Kidney epithelial cell (primary cell): ENCODE data around the gene FMNL2. TPM values are rescaled to one million over a fixed set of nuclear protein-coding genes. Genes with fewer than 3 reads are reported as not detected.

Source experiments
- DNase-seq: peaks from one replicate; pipeline ENCODE4 v3.0.0-alpha.2; 2010; ENCODE audit warnings: low read depth
- H3K27me3 ChIP-seq: 2 replicates; pipeline ENCODE4 v1.6.0; 2011; ENCODE audit warnings: low read length; ENCODE audit not compliant: control insufficient read depth, insufficient read depth
- H3K36me3 ChIP-seq: 2 replicates; pipeline ENCODE4 v1.5.1; 2011; ENCODE audit warnings: low read length; ENCODE audit not compliant: control insufficient read depth, insufficient read depth
- H3K4me3 ChIP-seq: 2 replicates; pipeline ENCODE4 v1.5.1; 2011; ENCODE audit warnings: low read depth, mild to moderate bottlenecking, control low read depth, low read length
- CTCF ChIP-seq: IDR thresholded peaks from 2 replicates; pipeline ENCODE4 v1.5.1; 2011; ENCODE audit warnings: mild to moderate bottlenecking, moderate library complexity, low read length, control low read depth, inconsistent platforms; ENCODE audit not compliant: insufficient read depth, poor library complexity, severe bottlenecking
- total RNA-seq: library from RNA; depleted of rRNA; stranded (reverse); fragments of >200 nt; gene quantifications from 2 replicates; pipeline ENCODE4 v1.2.3, GENCODE V29; 2015

The FMNL2 gene
- total RNA-seq, 1 donor from 2014 or later: 68.0 TPM

- no peaks in the 10 kb centered on the region for H3K27me3 ChIP-seq
- DNase-seq: no peak
- no peak overlapping the region for H3K4me3 ChIP-seq
- no peak for TF ChIP-seq CTCF
- no peaks in the 10 kb centered on the region for H3K36me3 ChIP-seq
Measured at GRCh38 chr2:152499331-152499816, 164.4 kb downstream of the FMNL2 start.

DNA sequence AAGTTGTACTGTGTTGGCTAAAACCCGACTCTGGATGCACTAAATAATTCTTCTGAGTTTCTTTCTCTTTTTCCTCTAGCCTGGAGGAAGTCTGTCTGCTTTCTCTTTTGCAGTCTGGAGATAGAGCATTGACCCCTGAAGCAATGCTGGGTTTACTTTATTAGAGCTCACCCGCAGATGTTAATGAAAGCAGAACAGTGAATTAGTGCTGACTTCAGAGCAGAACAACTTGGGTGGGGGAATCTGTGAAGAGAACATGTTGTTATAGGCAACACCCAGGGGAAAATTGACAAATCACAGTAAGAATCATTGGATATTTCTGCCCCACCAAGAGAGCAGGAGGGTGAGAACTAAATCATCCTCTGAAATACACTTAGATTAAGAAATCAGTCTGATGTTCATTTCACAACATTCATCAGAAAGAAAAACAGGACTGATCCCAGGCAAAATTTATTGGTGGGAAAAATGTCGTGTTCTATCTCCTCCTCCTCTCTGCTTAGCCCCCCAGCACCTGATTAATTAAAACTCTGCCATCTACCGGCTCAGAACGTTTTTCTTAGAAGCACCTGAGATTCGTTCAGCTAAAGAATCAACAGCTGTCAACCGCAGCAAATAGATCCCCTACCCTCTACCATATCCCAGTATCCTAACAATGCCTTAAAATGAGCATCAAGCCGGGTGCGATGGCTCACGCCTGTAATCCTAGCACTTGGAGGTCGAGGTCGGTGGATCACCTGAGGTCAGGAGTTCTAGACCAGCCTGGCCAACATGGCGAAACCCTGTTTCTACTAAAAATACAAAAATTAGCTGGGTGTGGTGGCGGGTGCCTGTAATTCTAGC is 165.1 kb downstream of the FMNL2 start:
- peak; percentile 63 for DNase-seq
- TF ChIP-seq CTCF: peak; percentile 23
- no peaks in the 10 kb centered on the region for H3K27me3 ChIP-seq
- no peak overlapping the region for H3K4me3 ChIP-seq
- no peaks in the 10 kb centered on the region for H3K36me3 ChIP-seq

DNA sequence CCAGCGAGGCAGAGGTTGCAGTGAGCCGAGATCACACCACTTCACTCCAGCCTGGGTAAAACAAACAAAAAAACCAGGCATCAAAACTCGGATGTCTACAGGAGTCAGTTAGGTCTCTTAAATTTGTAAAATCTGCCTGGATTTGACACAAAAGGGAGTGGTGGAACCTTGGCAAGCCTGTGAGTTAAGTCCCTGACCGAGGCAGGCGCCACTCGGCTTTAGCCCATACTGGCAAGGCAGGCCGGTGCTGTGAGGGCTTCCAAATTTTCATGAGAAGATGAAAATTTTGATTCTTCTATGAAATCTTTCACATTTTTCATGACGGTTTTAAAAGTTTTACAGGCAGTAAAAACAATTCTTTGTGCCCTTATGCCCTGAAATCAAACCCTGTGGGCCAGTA is 165.8 kb downstream of the FMNL2 start:
- no peak for TF ChIP-seq CTCF
- DNase-seq: no peak
- Histone ChIP-seq H3K36me3 (no peaks in the 10 kb centered on the region), H3K4me3 (no peak overlapping the region), H3K27me3 (no peaks in the 10 kb centered on the region)

DNA sequence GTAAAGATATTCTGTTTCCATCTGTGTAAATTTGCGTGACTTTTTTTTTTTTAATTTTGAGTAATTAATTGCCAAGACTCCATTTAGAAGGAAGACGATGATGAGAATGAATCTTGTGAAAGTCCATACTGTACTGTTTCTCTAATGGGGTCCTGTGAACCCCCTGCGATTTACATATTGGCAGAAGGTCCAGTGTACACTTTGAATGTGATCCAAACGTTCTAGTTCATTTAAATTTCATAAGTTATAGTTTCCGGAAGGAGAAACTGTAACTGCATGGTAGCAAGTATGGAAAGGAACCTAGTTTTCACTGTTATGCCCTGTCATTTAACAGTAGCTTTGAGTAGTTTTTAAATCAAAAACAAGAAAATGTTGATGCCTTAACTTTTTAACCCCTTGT is 166.7 kb downstream of the FMNL2 start:
- H3K36me3 ChIP-seq: no peaks in the 10 kb centered on the region
- H3K27me3 ChIP-seq: no peaks in the 10 kb centered on the region
- H3K4me3 ChIP-seq: no peak overlapping the region
- no peak for TF ChIP-seq CTCF
- no peak for DNase-seq

- no peak overlapping the region for H3K4me3 ChIP-seq
- H3K27me3 ChIP-seq: no peaks in the 10 kb centered on the region
- no peak for DNase-seq
- no peak for TF ChIP-seq CTCF
- H3K36me3 ChIP-seq: no peaks in the 10 kb centered on the region
Measured at GRCh38 chr2:152504618-152505017, 169.6 kb downstream of the FMNL2 start.
